ENCODE results near the gene DNAJA2. TPM values are rescaled to one million over a fixed set of nuclear protein-coding genes. Genes with fewer than 3 reads are reported as not detected.

The DNAJA2 gene
- total RNA-seq, 1 donor from 2014 or later: 81.9 TPM

GRCh38 chr16:46997844-46998243 lies 24.4 kb upstream of the DNAJA2 start:
- no peaks in the 10 kb centered on the region for H3K27me3 ChIP-seq (ENCODE audit: control insufficient read depth, insufficient read depth, low read length)
- TF ChIP-seq CTCF (IDR thresholded peaks at IDR 0.05; ENCODE audit: insufficient read depth, low read length, poor library complexity, severe bottlenecking): no peak
- no peak for DNase-seq (ENCODE audit: low read depth)
- no peak overlapping the region for H3K4me3 ChIP-seq (ENCODE audit: low read depth, low read length)
- H3K36me3 ChIP-seq (ENCODE audit: control insufficient read depth, insufficient read depth, low read length): no peaks in the 10 kb centered on the region

GRCh38 chr16:46996952-46997458 lies 23.5 kb upstream of the DNAJA2 start:
- DNase-seq (ENCODE audit: low read depth): no peak
- no peak for TF ChIP-seq CTCF (IDR thresholded peaks at IDR 0.05; ENCODE audit: insufficient read depth, low read length, poor library complexity, severe bottlenecking)
- H3K4me3 ChIP-seq (ENCODE audit: low read depth, low read length): no peak overlapping the region
- H3K27me3 ChIP-seq (ENCODE audit: control insufficient read depth, insufficient read depth, low read length): no peaks in the 10 kb centered on the region
- H3K36me3 ChIP-seq (ENCODE audit: control insufficient read depth, insufficient read depth, low read length): no peaks in the 10 kb centered on the region

- H3K36me3 ChIP-seq (ENCODE audit: control insufficient read depth, insufficient read depth, low read length): no peaks in the 10 kb centered on the region
- H3K27me3 ChIP-seq (ENCODE audit: control insufficient read depth, insufficient read depth, low read length): no peaks in the 10 kb centered on the region
- no peak for DNase-seq (ENCODE audit: low read depth)
- no peak overlapping the region for H3K4me3 ChIP-seq (ENCODE audit: low read depth, low read length)
- TF ChIP-seq CTCF (IDR thresholded peaks at IDR 0.05; ENCODE audit: insufficient read depth, low read length, poor library complexity, severe bottlenecking): no peak
These were observed 22.9 kb upstream of the DNAJA2 start for GRCh38 chr16:46996391-46996790.

- Histone ChIP-seq H3K27me3 (ENCODE audit: control insufficient read depth, insufficient read depth, low read length) (no peaks in the 10 kb centered on the region), H3K4me3 (ENCODE audit: low read depth, low read length) (no peak overlapping the region), H3K36me3 (ENCODE audit: control insufficient read depth, insufficient read depth, low read length) (no peaks in the 10 kb centered on the region)
- no peak for DNase-seq (ENCODE audit: low read depth)
- TF ChIP-seq CTCF (IDR thresholded peaks at IDR 0.05; ENCODE audit: insufficient read depth, low read length, poor library complexity, severe bottlenecking): no peak
These were observed 18.5 kb upstream of the DNAJA2 start for GRCh38 chr16:46991729-46992704.

- H3K4me3 ChIP-seq (ENCODE audit: low read depth, low read length): no peak overlapping the region
- no peaks in the 10 kb centered on the region for H3K27me3 ChIP-seq (ENCODE audit: control insufficient read depth, insufficient read depth, low read length)
- no peak for TF ChIP-seq CTCF (IDR thresholded peaks at IDR 0.05; ENCODE audit: insufficient read depth, low read length, poor library complexity, severe bottlenecking)
- DNase-seq (ENCODE audit: low read depth): no peak
- no peaks in the 10 kb centered on the region for H3K36me3 ChIP-seq (ENCODE audit: control insufficient read depth, insufficient read depth, low read length)
These were observed 13.4 kb upstream of the DNAJA2 start for GRCh38 chr16:46986896-46987295.

All from kidney epithelial cell (primary cell).